Measurements from ENCODE around the gene SAP130.

GRCh38 chr2:127927384-127927783 is 100.5 kb downstream of the SAP130 start:
- TF ChIP-seq CTCF (IDR thresholded peaks at IDR 0.05): no peak
- no peak for TF ChIP-seq POLR2A (IDR thresholded peaks at IDR 0.05)
